Measurements from ENCODE around the gene TTC17.
A peak's percentile ranks its signal among the peaks of the same experiment; 100 is the strongest.
"Not testable (repeated sequence)": the region's sequence is repeated elsewhere in the genome, so short reads cannot be mapped to it uniquely, and the experiment has no call there.

Gene TTC17, protein sequence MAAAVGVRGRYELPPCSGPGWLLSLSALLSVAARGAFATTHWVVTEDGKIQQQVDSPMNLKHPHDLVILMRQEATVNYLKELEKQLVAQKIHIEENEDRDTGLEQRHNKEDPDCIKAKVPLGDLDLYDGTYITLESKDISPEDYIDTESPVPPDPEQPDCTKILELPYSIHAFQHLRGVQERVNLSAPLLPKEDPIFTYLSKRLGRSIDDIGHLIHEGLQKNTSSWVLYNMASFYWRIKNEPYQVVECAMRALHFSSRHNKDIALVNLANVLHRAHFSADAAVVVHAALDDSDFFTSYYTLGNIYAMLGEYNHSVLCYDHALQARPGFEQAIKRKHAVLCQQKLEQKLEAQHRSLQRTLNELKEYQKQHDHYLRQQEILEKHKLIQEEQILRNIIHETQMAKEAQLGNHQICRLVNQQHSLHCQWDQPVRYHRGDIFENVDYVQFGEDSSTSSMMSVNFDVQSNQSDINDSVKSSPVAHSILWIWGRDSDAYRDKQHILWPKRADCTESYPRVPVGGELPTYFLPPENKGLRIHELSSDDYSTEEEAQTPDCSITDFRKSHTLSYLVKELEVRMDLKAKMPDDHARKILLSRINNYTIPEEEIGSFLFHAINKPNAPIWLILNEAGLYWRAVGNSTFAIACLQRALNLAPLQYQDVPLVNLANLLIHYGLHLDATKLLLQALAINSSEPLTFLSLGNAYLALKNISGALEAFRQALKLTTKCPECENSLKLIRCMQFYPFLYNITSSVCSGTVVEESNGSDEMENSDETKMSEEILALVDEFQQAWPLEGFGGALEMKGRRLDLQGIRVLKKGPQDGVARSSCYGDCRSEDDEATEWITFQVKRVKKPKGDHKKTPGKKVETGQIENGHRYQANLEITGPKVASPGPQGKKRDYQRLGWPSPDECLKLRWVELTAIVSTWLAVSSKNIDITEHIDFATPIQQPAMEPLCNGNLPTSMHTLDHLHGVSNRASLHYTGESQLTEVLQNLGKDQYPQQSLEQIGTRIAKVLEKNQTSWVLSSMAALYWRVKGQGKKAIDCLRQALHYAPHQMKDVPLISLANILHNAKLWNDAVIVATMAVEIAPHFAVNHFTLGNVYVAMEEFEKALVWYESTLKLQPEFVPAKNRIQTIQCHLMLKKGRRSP

DNA sequence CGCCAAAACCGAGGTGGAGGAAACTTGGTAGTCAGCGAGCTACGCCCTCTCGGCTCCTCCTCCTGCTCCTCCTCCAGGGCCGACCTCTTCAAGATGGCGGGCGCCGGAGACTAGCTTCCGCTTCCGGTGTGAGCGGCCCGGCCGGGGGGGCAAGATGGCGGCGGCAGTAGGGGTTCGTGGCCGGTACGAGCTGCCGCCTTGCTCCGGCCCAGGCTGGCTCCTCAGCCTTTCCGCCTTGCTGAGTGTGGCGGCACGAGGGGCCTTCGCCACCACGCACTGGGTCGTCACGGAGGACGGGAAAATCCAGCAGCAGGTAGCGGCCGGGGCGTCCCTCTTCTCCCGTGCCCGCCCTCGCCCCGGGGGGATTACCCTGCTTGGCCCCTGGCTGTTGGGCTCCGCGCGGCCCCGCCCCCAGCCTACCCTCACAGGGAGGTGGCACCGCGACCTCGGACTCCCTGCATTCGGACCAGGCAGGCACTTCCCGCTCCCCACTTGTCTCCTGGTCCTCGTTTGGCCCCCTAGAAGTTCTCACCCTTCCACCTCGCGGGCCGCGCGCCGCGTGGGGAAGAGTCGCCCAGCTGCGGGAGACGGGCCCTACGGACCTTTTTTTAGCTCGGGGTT lies at the start of gene TTC17:
TSS of gene TTC17 (plus strand) at position 120 of the 621 bp plus-strand sequence. CDS start at position 155, 35 bp downstream.
- in situ Hi-C loops (cut with MboI; ENCODE audit: low pct_unique_long_range_greater_than_20kb, low sequenced_read_pairs): no loop called here
- peak; percentile 92 for DNase-seq

DNA sequence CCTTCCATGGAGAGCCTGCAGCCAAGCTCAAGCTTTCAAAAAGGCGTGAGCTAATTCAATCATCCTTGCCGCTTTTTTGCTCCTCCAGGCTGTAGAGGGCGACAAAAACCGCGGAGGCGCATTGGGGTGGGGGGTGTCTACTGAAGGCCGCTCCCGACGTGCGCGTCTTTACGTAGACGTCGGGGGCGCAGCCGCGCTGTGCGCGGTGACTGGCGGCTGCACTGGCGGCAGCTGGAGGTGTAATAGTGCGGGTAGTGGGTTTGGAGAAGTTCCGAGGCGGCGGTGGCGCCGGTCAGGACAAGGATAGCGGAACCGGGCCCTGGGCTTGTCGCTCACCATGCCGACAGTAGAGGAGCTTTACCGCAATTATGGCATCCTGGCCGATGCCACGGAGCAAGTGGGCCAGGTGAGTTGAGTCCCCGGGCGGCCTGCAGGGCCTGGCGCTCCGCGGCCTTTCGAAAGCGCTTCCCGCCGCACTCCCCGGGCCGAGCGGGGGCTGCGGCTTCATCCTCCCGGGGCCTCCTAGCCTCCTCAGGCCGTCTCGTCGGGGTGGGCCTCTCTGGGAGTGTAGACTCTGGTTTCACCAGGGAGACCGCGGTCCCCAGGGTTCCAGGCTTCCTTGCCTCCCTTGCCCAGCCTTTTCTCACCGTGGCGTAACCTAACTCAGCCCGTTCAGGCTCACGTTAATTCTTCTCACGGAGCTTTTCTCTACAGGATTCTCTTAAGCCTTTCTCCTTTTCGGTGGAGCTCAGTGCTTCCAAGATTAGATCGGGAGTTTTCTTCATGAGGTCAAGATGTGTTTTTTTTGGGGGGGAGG lies 46.7 kb upstream of the TTC17 start, which contains the start of gene API5:
TSS of gene API5 (plus strand) at position 206 of the 817 bp plus-strand sequence. CDS start at position 338, 132 bp downstream.
- in situ Hi-C loops (cut with MboI; ENCODE audit: low pct_unique_long_range_greater_than_20kb, low sequenced_read_pairs): no loop called here
- peak; percentile 98 for DNase-seq

DNA sequence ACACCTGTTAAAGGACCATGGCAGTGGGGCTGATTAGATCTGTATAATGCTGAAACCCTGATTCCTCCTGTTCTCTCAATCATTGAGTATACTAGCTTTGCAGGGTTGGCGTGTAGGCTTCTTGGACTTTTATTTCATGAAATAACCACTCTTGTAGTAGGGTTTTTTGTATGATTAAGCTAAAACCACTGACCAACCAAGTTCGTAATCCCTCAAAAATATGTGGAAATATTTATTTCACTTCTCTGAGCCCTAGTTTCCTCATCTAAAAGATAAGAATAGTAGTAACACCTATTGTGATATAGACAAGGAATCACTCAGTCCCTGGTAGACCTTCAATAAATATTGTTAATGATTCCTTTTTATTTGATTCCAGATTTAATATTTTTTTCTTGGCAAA lies 42.8 kb upstream of the TTC17 start:
- DNase-seq: no peak

DNA sequence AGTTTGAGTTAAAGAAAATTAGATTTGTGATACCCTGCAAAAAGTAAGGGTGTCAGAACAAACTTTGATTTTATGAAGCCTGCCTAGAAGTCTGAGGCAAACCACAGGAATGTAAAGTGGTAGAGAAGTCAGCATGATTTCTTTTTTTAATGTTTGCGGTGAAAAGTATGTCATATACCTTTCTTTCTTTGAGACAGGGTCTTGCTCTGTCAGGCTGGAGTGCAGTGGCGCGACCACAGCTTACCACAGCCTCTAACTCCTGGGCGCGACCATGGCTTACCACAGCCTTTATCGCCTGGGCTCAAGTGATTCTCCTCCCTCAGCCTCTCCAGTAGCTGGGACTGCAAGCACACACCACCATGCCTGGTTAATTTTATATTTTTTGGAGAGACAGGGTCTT lies 42.3 kb upstream of the TTC17 start:
- peak; percentile 62 for DNase-seq

More for the DNA sequence above, 42.8 kb upstream of the TTC17 start:
- in situ Hi-C loops (cut with MboI; ENCODE audit: low pct_unique_long_range_greater_than_20kb, low sequenced_read_pairs): no loop called here

DNA sequence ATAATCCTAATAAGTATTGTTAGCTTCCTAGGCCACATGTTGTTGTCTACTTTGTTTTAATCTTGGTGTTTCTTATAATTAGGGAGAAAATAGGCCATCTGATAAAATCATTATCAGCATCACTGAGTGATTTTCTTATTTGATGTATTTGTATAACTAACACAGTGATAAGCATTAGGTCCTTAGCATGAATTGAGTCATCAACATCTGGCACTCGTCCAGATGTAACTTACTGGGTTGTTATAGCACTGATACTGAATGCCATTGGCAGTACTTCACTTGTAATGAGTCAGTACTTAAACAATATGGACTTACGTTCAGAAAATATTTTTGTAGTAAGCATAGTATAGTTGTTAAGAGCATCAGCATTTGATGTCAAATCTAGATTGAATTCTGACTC lies 30.7 kb upstream of the TTC17 start:
- in situ Hi-C loops (cut with MboI; ENCODE audit: low pct_unique_long_range_greater_than_20kb, low sequenced_read_pairs): no loop called here
- DNase-seq: no peak

More for the DNA sequence above, 42.3 kb upstream of the TTC17 start:
- in situ Hi-C loops (cut with MboI; ENCODE audit: low pct_unique_long_range_greater_than_20kb, low sequenced_read_pairs): no loop called here

DNA sequence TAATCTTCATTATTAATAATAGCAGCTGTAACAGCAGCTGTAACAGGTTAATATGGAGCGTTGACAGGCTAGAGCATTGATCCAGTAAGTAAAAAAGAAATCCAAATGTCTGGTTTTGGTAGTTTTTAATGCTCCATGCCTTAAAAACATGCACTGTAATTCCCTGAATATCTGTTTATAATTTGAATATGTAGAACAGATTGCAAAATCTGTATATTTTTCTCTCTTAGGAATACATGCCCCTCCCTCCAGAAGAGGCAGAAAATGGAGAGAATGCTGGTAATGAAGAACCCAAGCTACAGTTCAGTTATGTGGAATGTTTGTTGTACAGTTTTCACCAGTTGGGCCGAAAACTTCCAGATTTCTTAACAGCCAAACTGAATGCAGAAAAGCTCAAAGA lies 30.2 kb upstream of the TTC17 start:
- in situ Hi-C loops (cut with MboI; ENCODE audit: low pct_unique_long_range_greater_than_20kb, low sequenced_read_pairs): no loop called here

DNA sequence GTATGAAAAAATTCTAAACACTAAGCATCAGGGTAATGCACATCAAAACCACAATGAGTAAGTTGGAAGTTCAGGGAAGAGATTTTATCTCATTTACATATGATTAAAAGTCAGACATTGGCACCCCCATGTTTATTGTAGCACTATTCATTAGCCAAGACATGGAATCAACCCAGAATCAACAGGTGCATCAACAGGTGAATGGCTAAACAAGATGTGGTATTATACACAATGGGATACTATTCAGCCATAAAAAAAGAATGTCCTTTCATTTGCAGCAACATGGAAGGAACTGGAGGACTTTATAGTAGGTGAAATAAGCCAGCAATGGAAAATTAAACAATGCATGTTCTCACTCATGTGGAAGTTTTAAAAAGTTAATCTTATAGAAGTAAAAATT lies 17.6 kb upstream of the TTC17 start:
- in situ Hi-C loops (cut with MboI; ENCODE audit: low pct_unique_long_range_greater_than_20kb, low sequenced_read_pairs): no loop called here

More for the DNA sequence above, 30.2 kb upstream of the TTC17 start:
- no peak for DNase-seq

DNA sequence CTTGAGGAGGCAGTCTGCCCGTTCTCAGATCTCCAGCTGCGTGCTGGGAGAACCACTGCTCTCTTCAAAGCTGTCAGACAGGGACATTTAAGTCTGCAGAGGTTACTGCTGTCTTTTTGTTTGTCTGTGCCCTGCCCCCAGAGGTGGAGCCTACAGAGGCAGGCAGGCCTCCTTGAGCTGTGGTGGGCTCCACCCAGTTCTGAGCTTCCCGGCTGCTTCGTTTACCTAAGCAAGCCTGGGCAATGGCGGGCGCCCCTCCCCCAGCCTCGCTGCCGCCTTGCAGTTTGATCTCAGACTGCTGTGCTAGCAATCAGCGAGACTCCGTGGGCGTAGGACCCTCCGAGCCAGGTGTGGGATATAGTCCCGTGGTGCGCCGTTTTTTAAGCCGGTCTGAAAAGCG lies 7.3 kb upstream of the TTC17 start:
- in situ Hi-C loops (cut with MboI; ENCODE audit: low pct_unique_long_range_greater_than_20kb, low sequenced_read_pairs); DNase-seq: not testable (repeated sequence)

More for the DNA sequence above, 17.6 kb upstream of the TTC17 start:
- DNase-seq: no peak

DNA sequence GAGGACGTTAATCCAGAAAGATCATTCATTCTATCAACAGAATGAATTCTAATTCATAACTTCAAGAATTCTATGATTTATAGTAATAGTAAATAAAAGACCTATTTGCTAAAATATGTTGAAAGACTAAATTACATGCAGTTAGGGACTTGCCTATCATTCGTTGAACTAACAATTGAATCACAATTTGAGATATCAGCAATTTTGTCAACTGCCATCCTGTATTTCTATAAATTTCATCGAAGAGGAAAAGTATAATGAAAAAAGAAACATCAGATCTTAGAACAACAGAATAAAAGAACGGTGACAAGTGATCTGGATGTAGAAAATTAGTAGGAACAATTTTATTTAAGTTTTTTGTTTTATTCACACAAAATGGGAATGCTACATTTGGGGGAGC lies 4.4 kb upstream of the TTC17 start:
- DNase-seq: no peak
- in situ Hi-C loops (cut with MboI; ENCODE audit: low pct_unique_long_range_greater_than_20kb, low sequenced_read_pairs): no loop called here

DNA sequence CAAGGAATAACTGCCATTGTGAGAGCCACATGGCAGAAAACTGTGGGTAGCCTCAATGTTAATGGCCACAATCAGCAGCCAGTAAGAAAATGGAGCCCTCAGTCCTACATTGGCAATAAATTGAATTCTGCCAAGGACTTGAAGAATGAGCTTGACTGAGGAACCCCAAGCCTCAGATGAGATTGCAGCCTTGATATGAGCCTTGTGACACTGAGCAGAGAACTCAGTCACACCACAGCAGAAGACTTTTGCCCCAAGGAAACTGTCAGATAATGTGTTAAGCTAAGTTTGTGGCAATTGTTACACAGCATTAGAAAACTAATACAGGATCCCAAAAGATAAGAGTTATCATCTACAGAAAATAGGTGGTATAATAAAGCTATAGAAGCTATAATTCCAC lies 2.4 kb upstream of the TTC17 start:
- no peak for DNase-seq
- in situ Hi-C loops (cut with MboI; ENCODE audit: low pct_unique_long_range_greater_than_20kb, low sequenced_read_pairs): no loop called here

DNA sequence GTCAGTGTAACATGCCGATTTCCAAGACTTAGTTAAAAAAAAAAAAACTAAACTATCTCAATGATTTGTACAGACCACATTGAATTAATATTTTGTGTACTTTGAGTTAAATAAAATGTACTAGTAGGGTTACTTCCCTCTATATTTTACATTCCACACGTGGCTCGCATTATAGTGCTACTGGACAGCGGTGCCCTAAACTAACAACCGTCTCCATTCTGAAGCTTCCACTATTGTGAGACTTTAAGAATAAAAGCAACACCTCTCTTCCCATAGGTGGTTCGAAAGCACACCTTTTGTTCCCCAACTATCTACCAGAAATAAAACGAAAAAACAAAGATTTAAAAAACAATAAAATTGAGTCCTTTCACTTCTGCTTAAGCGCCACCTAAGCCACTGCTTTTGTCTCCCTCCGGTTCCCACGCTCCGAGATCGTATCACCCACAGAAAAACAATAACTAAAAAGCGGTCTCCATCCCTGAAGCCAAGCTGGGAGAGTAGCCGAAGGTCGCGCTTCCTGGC lies 380 bp upstream of the TTC17 start:
- in situ Hi-C loops (cut with MboI; ENCODE audit: low pct_unique_long_range_greater_than_20kb, low sequenced_read_pairs): no loop called here
- no peak for DNase-seq

DNA sequence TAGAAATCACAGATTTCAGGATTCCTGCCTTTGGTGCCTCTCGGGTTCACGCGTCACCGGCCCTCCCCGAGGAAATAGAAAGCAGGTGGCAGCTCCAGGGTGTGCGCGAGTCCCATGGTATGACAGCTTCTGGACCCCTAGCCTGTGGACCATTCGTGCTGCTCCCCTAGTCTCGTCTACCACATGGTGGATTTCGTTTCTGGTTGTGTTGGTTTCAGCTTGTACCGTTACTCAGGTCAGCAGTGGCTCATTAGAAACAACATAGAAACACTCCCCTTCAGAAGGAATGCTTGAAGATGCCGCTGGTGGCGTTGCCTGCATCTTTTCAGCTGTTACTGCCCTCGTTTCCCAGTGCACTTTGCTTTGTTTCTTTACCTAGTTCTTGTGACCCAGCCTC lies 700 bp downstream of the TTC17 start:
- in situ Hi-C loops (cut with MboI; ENCODE audit: low pct_unique_long_range_greater_than_20kb, low sequenced_read_pairs): no loop called here
- DNase-seq: peak; percentile 51

DNA sequence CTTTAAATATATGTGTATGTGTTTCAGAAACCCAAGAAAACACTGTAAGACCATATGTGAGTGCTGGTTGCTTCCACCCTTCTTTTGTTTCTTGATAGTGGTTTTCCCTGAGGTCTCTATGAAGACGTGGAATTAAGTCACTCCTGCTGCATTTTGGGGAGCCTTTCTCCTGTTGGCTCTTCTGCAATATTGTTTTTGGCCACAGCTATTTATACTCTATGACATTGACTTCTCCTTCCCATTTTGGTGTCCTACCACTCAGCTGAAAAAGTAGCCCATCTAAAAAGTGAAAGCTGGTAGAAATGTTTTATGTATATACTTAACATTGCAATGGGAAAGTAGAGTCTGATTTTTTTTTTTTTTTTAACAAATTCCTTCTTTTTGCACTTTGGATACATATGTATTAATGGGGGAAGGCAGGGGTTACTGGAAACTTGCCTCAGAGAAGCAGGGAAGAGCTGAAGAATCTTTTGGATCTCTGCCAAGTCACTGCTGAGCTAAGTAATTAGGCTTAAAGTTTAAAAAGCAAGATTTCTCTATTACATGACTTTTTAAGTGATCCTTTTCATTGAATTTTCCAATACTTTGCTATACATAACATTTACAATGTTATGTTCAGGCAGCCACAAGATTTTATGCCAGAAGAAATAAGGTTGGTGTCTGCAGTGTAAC lies 1.8 kb downstream of the TTC17 start:
- DNase-seq: peak; percentile 63
- in situ Hi-C loops (cut with MboI; ENCODE audit: low pct_unique_long_range_greater_than_20kb, low sequenced_read_pairs): no loop called here

DNA sequence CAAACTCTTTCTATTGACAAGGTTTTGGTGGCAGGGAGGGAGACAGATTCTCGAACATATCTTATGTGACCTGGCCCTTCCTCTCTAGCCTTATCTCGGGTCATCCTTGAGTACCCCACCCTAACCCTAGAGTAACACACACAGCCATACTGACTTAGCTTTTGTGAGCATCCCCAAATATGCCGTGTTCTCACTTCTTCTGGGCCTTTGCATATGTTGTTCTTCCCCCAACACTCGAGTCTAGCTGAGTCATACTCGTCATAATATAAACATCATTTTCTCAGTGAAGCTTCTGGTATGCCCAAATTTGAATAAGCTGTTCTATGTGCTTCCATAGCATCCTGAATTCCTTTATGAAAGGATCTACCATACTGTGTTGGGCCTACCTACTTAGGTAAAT lies 8.0 kb downstream of the TTC17 start:
- DNase-seq: no peak
- in situ Hi-C loops (cut with MboI; ENCODE audit: low pct_unique_long_range_greater_than_20kb, low sequenced_read_pairs): no loop called here

DNA sequence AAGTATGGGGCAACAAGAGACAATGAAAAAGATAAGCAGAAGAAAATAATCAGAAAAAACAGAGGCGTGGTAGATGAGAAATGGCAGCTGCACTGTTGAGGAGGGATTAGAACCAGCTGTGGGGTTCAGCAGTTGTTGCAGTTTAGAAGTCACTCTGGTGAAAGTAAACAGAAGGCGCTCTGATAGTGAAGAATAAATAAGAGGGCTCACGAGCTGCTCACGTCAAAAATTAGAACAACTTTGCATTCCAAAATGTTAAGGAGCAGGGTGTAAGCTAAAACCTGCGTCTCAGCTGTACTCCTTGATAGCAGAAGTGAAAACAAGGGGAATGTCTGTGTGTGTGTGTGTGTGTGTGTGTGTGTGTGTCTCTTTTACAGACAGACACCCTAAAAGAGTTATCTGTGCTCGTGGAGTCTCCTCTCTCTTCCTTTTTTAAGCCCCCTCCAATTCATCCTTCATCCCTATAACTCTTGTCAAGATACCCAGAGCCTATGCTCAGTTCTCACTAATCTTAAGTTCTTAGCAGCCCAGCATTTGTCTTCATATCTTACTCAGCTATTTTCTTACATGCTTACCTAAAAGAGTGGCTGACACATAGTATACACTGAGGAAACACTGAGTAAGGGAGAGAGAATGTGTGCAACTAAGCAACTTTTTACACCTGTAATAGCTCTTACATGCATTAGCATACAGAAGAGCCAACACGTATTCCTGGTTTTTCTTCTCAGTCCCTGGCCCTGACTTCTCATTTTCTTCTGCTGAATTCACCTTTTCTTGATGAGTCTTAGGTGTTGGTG lies 8.9 kb downstream of the TTC17 start:
- in situ Hi-C loops (cut with MboI; ENCODE audit: low pct_unique_long_range_greater_than_20kb, low sequenced_read_pairs): no loop called here
- no peak for DNase-seq

DNA sequence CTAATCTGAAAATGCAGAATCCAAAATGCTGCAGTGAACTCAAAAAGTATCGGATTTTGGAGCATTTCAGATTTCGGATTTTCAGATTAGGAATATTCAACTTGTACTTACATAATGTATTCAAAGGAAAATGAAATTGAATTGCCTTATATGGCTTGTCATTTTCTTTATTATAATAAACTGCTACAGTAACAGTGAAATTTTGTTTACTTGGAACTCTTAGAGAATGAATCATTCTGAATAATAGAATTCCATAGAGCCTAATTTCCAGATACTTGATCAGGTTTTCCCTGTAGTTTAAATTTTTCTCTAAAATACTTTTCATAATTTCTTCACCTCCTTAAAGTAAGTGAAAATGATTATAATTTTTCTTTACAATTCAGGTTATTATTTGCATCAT lies 17.3 kb downstream of the TTC17 start:
- no peak for DNase-seq
- in situ Hi-C loops (cut with MboI; ENCODE audit: low pct_unique_long_range_greater_than_20kb, low sequenced_read_pairs): no loop called here

DNA sequence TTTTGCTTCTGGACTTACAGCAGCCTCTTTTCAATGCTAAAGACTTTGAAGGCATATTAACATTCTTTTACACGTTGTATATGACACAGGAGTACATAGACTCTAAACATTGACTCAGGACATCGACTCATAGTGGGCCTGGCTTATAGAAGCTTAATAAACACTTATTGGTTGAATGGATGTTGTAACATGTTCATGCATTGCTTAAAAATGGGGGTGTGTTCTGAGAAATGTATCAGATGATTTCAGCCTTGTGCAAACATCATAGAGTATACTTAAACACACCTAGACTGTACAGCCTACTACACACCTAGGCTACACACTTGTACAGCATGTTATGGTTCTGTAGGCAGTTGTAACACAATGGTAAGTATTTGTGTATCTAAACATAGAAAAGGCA lies 17.9 kb downstream of the TTC17 start:
- in situ Hi-C loops (cut with MboI; ENCODE audit: low pct_unique_long_range_greater_than_20kb, low sequenced_read_pairs): no loop called here
- no peak for DNase-seq
